HUDEP-2 (cell line): ENCODE measurements around the gene DSN1.

Experiments
- DNase-seq, 76 experiments: peaks; one replicate each; lab custom pipeline; 2025; ENCODE audit not compliant: unreplicated experiment in 76 of 76; lab: John Stamatoyannopoulos, UW

DSN1 gene

GRCh38 chr20:36709126-36709525 is 64.4 kb downstream of the DSN1 start:
- no peak for DNase-seq

- no peak for DNase-seq
These were observed 70.0 kb downstream of the DSN1 start for GRCh38 chr20:36703530-36703929.
